K562 (cell line): ENCODE results near the gene SLC38A1. TPM values are rescaled to one million over a fixed set of nuclear protein-coding genes. Genes with fewer than 3 reads are reported as not detected.

Source experiments
- HDAC3 ChIP-seq: fragments of 450-650 bp; IDR thresholded peaks from 2 replicates; pipeline ENCODE4 v1.6.1; 2018; ENCODE audit warnings: borderline replicate concordance, mild to moderate bottlenecking, moderate library complexity; ENCODE audit not compliant: partially characterized antibody
- PHB ChIP-seq: fragments of 250-450 bp; sonication (Bioruptor Pico); IDR thresholded peaks from 2 replicates; pipeline ENCODE4 v1.5.0; 2021
- RAD21 ChIP-seq, 2 experiments: fragments of 250-450 bp in 1 of 2; fragments of 450-650 bp in 1 of 2; sonication (Bioruptor Pico) in 1 of 2; formaldehyde crosslinking in 1 of 2; IDR thresholded peaks in 1 of 2; conservative IDR thresholded peaks in 1 of 2; 2 replicates each; pipeline versions ENCODE4 v1.4.0 to v1.8.0; 2020 to 2022; ENCODE audit warnings: mild to moderate bottlenecking in 2 of 2, moderate library complexity in 1 of 2
- TEAD2 ChIP-seq: fragments of 450-650 bp; IDR thresholded peaks from 2 replicates; pipeline ENCODE4 v1.6.1; 2016; ENCODE audit warnings: missing genetic modification characterization, control low read depth, missing compliant biosample characterization
- WHSC1 ChIP-seq: IDR thresholded peaks from one replicate; pipeline ENCODE4 v1.6.1; 2012; ENCODE audit warnings: low read length, control low read depth, inconsistent platforms
- ZNF384 ChIP-seq: IDR thresholded peaks from 2 replicates; pipeline ENCODE4 v1.6.1; 2012; ENCODE audit warnings: low read depth, low read length, improper control_type of control experiment
- polyA plus RNA-seq, 8 experiments: library from polyadenylated mRNA; depleted of rRNA in 4 of 8; stranded (reverse) in 5 of 8; unstranded in 3 of 8; fragments of >200 nt; fragmentation: Nextera tagmentation in 2 of 8; fragmentation: Illumina TruSeq in 1 of 8; extraction: Ambion mirVana in 2 of 8; extraction: Trizol in 1 of 8; gene quantifications; 2 replicates each; pipeline versions ENCODE4 v1.2.1 to v1.2.3, GENCODE V29; 2011 to 2014; ENCODE audit warnings: inconsistent platforms in 1 of 8, missing spikeins in 1 of 8
- total RNA-seq, 7 experiments: library from RNA; depleted of rRNA in 6 of 7; stranded (reverse); fragments of >200 nt in 6 of 7; fragmentation: Illumina TruSeq in 2 of 7; extraction: Trizol in 2 of 7; gene quantifications; 2 replicates each; pipeline versions ENCODE4 v1.2.1 to v1.2.3, GENCODE V29; 2011 to 2021; ENCODE audit warnings: low replicate concordance in 1 of 7
- TF ChIP-seq, protein P1 (sequence below): fragments of 150-350 bp; IDR thresholded peaks from 2 replicates; pipeline ENCODE4 v1.6.1; 2014; ENCODE audit warnings: low read depth, mild to moderate bottlenecking, low read length, borderline replicate concordance
- TF ChIP-seq, protein P2 (sequence below): sonication (generic); formaldehyde crosslinking; IDR thresholded peaks from 2 replicates; pipeline ENCODE4 v1.9.0; 2022; ENCODE audit warnings: mild to moderate bottlenecking, missing genetic modification reagents

Gene SLC38A1
- total and polyA plus RNA-seq, 9 of the 15 experiments (the other 6 are each of a cell fraction or from before 2014, with no cell fraction given): 51.9 to 112 (median 75.0) TPM

DNA sequence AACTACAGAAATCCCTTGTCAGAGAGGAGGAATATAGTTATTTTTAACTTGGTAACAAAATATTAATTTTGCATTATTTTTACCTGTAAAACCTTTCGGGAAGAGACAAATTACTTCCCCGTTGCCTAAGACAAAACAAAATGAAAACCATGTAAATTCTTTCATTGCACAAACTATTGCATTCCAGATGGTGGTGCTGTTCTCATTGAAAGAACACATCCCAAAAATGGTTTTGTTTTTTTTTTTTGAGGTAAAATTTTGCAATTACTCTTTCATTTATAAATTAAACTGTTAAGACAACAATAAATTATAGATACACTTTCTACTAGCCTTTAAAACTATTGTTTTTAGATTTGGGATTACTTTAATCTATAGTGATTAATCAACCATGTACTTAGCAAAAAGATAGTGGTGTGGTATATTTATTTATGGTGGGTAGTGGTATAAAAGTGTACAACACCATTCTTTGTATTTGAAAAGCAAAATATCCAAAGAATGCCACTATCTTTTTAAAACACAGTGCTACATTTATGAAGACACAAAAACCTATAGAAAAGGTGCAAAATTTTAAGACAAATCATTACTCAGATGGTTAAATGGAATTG lies 115.5 kb downstream of the SLC38A1 start (continued):
- TF ChIP-seq TEAD2 (0 out of 2 replicates have a peak, but pooled peaks have one; percentile 22), ZNF384 (peak; percentile 77), HDAC3 (no peak), PHB (no peak), WHSC1 (no peak), RAD21 (CRISPR knock-in tag; conservative IDR thresholded peaks at IDR 0.05 in 1 of 2, IDR thresholded peaks at IDR 0.05 in 1 of 2) (peak; percentile 48 to 75; a peak in 3 of 4 replicates)
- TF ChIP-seq, protein P1, sequence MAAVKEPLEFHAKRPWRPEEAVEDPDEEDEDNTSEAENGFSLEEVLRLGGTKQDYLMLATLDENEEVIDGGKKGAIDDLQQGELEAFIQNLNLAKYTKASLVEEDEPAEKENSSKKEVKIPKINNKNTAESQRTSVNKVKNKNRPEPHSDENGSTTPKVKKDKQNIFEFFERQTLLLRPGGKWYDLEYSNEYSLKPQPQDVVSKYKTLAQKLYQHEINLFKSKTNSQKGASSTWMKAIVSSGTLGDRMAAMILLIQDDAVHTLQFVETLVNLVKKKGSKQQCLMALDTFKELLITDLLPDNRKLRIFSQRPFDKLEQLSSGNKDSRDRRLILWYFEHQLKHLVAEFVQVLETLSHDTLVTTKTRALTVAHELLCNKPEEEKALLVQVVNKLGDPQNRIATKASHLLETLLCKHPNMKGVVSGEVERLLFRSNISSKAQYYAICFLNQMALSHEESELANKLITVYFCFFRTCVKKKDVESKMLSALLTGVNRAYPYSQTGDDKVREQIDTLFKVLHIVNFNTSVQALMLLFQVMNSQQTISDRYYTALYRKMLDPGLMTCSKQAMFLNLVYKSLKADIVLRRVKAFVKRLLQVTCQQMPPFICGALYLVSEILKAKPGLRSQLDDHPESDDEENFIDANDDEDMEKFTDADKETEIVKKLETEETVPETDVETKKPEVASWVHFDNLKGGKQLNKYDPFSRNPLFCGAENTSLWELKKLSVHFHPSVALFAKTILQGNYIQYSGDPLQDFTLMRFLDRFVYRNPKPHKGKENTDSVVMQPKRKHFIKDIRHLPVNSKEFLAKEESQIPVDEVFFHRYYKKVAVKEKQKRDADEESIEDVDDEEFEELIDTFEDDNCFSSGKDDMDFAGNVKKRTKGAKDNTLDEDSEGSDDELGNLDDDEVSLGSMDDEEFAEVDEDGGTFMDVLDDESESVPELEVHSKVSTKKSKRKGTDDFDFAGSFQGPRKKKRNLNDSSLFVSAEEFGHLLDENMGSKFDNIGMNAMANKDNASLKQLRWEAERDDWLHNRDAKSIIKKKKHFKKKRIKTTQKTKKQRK: no peak
- TF ChIP-seq, protein P2, sequence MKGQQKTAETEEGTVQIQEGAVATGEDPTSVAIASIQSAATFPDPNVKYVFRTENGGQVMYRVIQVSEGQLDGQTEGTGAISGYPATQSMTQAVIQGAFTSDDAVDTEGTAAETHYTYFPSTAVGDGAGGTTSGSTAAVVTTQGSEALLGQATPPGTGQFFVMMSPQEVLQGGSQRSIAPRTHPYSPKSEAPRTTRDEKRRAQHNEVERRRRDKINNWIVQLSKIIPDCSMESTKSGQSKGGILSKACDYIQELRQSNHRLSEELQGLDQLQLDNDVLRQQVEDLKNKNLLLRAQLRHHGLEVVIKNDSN (CRISPR knock-in tag): no peak
